ENCODE results near the gene CCDC197. TPM values are rescaled to one million over a fixed set of nuclear protein-coding genes. Genes with fewer than 3 reads are reported as not detected.
A peak's percentile ranks its signal among the peaks of the same experiment; 100 is the strongest.

CCDC197 gene
- total RNA-seq, 1 donor from 2014 or later, result not detected

- no peaks in the 10 kb centered on the region for H3K9me3 ChIP-seq
- H3K36me3 ChIP-seq, result no peaks in the 10 kb centered on the region
- peaks cover 72% of the 10 kb centered on the region for H3K4me1 ChIP-seq
- no peaks in the 10 kb centered on the region for H3K27me3 ChIP-seq (ENCODE audit: low read depth)
- intact Hi-C loops (cut with DNase I), result no loop called here
- no peak overlapping the region for H3K27ac ChIP-seq
- no peak overlapping the region for H3K4me3 ChIP-seq
- no peak for TF ChIP-seq CTCF (IDR thresholded peaks at IDR 0.05)
- DNase-seq (no peak), ATAC-seq (no peak)
Measured at GRCh38 chr14:93960108-93960475, 37.0 kb upstream of the CCDC197 start.

GRCh38 chr14:93960774-93961438 lies 36.2 kb upstream of the CCDC197 start:
- DNase-seq (no peak), ATAC-seq (no peak)
- Histone ChIP-seq H3K4me1 (peaks cover 68% of the 10 kb centered on the region), H3K36me3 (no peaks in the 10 kb centered on the region), H3K27ac (no peak overlapping the region), H3K27me3 (ENCODE audit: low read depth) (no peaks in the 10 kb centered on the region), H3K4me3 (no peak overlapping the region), H3K9me3 (no peaks in the 10 kb centered on the region)
- TF ChIP-seq CTCF (IDR thresholded peaks at IDR 0.05), result no peak
- intact Hi-C loops (cut with DNase I), result no loop called here

- Histone ChIP-seq H3K4me1 (peaks cover 66% of the 10 kb centered on the region), H3K27ac (no peak overlapping the region), H3K36me3 (no peaks in the 10 kb centered on the region), H3K4me3 (no peak overlapping the region), H3K27me3 (ENCODE audit: low read depth) (no peaks in the 10 kb centered on the region), H3K9me3 (no peaks in the 10 kb centered on the region)
- ATAC-seq, result no peak
- DNase-seq, result no peak
- TF ChIP-seq CTCF (IDR thresholded peaks at IDR 0.05), result no peak
- intact Hi-C loops (cut with DNase I), result no loop called here
Measured at GRCh38 chr14:93961620-93962019, 35.5 kb upstream of the CCDC197 start.

GRCh38 chr14:93962701-93963601 lies 34.1 kb upstream of the CCDC197 start:
- Histone ChIP-seq H3K4me3 (no peak overlapping the region), H3K27me3 (ENCODE audit: low read depth) (no peaks in the 10 kb centered on the region), H3K9me3 (no peaks in the 10 kb centered on the region), H3K4me1 (peaks cover 70% of the 10 kb centered on the region), H3K27ac (peak overlapping the region; percentile 62), H3K36me3 (no peaks in the 10 kb centered on the region)
- peak; percentile 66 for DNase-seq
- no peak for TF ChIP-seq CTCF (IDR thresholded peaks at IDR 0.05)
- intact Hi-C loops (cut with DNase I), result no loop called here
- ATAC-seq, result peak; percentile 58 to 70

- Histone ChIP-seq H3K27me3 (ENCODE audit: low read depth) (no peaks in the 10 kb centered on the region), H3K36me3 (no peaks in the 10 kb centered on the region), H3K9me3 (no peaks in the 10 kb centered on the region), H3K4me3 (no peak overlapping the region), H3K27ac (peak overlapping the region; percentile 62), H3K4me1 (peaks cover 66% of the 10 kb centered on the region)
- ATAC-seq (no peak), DNase-seq (no peak)
- intact Hi-C loops (cut with DNase I), result no loop called here
- no peak for TF ChIP-seq CTCF (IDR thresholded peaks at IDR 0.05)
Measured at GRCh38 chr14:93963692-93964091, 33.4 kb upstream of the CCDC197 start.

Measured in lower lobe of right lung (tissue), 2 donors.